GM19463 (cell line): ENCODE measurements around the gene TAF11L12.
"Not testable (repeated sequence)": the region's sequence is repeated elsewhere in the genome, so short reads cannot be mapped to it uniquely, and the experiment has no call there.

Source experiments
- ATAC-seq: cut with Tn5 transposase; IDR thresholded peaks from one replicate; pipeline ENCODE4 v1.9.1; 2021; ENCODE audit warnings: mild to moderate bottlenecking, moderate library complexity; ENCODE audit not compliant: unreplicated experiment

TAF11L12 gene

DNA sequence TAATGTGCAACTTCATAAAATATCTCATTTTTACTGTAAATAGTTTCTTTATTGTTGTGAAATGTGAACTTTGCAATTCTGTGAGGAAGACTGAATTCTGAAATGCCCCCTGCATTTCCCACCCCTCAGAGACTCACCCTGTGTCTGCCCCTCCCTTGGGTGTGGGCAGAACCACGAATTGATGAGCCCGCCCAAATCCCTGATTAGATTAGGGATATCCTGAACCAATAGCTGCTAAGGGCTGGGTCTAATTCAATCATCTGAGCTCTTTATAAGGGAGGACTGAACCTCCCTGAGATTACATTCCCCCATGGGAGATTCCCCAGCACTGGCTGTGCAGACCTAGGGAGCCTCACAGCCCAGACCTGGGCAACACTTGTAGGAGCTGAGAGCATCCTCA lies at the start of gene TAF11L12:
Gene TAF11L12, plus strand, starts transcription at position 301 of the 400 bp plus-strand sequence.
- not testable (repeated sequence) for ATAC-seq

- not testable (repeated sequence) for ATAC-seq
Observed at GRCh38 chr5:17585658-17586057, 24.5 kb upstream of the TAF11L12 start, which contains the start of gene TAF11L7. TSS of gene TAF11L7 (minus strand) at chr5:17585758.

DNA sequence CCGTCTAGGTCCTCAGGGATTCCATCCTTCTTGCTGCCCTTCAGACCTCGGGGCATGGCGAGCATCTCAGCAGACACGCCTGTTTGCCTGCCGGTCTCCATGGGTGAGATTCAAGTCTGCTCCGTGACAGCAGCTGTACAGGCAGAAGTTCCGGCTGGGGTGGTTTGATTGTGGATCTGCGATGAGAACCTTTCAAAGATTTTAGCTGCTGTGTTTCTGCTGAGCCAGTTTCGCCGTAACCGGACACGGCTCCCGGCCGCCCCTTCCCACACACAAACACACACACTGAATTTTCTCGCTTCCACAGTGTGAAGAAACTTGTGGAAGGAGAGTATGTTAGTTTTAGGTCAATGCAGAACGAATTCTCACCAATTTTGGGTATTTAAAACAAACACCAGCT lies 19.3 kb upstream of the TAF11L12 start, which contains the start of gene TAF11L8:
Gene TAF11L8, minus strand, starts transcription at position 101 of the 400 bp plus-strand sequence.
- ATAC-seq = not testable (repeated sequence)

GRCh38 chr5:17594255-17594654 lies 15.9 kb upstream of the TAF11L12 start, which contains the start of gene TAF11L9:
TSS of gene TAF11L9 (minus strand) at chr5:17594394.
- not testable (repeated sequence) for ATAC-seq

- not testable (repeated sequence) for ATAC-seq
Observed at GRCh38 chr5:17597728-17598127, 12.5 kb upstream of the TAF11L12 start, which contains the start of gene TAF11L10. TSS of gene TAF11L10 (minus strand) at chr5:17597828.

GRCh38 chr5:17603880-17604279 lies 6.3 kb upstream of the TAF11L12 start, which contains the start of gene TAF11L11:
TSS of gene TAF11L11 (plus strand) at chr5:17604183.
- not testable (repeated sequence) for ATAC-seq

- ATAC-seq = no peak
Observed at GRCh38 chr5:17604951-17605350, 5.2 kb upstream of the TAF11L12 start.

DNA sequence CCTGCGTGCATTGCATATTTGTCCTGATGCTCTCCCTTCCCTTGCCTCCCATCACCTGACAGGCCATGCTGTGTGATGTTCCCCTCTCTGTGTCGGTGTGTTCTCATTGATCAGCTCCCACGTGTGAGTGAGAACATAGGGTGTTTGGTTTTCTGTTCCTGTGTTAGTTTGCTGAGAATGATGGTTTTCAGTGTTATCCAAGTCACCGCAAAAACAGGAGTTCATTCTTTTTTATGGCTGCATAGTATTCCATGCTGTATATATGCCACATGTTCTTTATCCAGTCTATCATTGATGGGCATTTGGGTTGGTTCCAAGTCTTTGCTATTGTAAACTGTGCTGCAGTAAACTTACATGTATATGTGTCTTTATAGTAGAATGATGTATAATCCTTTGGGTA lies 2.7 kb upstream of the TAF11L12 start:
- ATAC-seq = not testable (repeated sequence)

DNA sequence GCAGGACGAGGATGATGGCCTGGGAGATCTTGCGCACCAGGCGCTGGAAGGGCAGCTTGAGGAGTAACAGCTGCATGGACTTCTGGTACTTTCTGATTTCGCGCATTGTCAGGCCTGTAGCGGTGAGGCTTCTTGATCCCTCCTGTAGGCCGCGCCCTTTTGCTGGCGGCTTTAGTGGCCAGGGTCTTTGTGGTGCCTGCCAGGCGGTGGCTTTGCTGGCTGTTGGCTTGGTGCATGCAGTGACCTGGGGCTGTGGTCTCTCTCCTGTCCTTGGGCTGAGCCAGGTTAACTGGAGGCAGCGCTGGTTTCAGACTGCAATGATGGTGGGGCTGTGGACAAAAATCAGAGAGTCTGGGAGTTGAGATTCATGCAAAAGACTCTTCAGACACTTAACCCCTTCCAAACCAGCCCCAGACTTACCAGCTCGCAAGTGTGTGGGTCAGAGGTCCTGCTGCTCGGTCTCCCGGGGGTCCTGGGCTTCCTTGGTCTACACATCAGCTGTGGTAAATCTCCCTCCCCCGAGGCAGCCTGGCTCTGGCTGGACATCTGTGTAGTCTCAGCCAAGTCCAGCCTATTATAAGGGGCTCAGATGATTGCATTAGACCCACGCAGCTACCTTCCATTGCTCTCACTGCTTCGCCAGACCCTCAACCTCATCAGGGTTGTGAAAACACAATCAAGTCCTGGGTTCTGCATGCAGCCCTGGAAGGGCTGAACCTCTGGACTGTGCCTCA lies 4.8 kb downstream of the TAF11L12 start:
- ATAC-seq = no peak

DNA sequence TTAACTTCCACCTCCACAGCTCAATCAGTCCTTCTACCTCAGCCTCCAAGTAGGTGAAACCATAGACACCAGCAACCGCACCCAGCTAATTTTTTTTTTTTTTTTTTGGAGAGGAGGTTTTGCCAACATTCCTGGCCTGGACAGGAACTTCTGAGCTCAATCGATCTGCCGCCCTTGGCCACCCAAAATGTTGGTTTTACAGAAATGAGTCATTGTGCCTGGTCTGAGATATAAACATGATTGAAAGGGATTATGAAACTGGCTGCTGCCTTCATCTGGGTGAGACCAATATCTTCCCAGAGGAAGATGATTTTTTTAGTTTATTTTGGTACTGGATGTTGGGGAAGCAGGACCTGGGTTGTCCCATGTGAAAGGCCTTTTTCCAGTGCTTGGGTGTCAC lies 9.2 kb downstream of the TAF11L12 start:
- ATAC-seq = no peak

DNA sequence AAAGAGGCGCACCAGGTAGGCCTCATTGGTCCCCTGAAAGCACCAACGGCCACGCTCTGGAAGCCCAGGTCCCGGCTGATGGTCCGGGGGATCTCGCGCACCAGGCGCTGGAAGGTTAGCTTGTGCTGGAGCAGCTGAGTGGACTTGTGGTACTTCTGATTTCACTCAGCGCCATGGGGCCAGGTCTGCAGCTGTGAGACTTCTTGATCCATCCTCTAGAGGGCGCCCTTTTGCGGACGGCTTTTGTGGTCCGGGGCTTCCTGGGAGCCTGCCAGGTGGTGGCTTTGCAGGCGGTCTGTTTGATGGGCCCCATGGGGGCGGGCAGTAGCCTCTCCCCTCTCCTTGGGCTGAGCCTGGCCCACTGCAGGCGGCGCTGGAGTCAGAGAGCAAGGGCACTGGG lies 10.4 kb downstream of the TAF11L12 start:
- ATAC-seq = no peak

DNA sequence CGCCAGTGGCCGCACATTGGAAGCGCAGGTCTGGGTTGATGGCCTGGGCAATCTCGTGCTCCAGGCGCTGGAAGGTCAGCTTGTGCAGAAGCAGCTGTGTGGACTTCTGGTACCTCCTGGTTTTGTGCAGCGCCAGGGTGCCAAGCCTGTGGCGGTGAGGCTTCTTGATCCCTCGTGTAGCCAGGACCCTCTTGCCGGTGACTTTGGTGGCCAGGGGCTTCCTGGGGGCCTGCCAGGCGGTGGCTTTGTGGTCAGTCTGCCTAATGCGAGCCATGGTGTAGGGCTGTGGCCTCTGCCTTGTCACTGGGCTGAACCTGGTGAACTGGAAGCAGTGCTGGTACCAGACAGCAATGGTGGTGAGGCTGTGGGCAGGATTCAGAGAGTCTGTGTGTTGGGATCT lies 15.5 kb downstream of the TAF11L12 start:
- ATAC-seq = no peak

DNA sequence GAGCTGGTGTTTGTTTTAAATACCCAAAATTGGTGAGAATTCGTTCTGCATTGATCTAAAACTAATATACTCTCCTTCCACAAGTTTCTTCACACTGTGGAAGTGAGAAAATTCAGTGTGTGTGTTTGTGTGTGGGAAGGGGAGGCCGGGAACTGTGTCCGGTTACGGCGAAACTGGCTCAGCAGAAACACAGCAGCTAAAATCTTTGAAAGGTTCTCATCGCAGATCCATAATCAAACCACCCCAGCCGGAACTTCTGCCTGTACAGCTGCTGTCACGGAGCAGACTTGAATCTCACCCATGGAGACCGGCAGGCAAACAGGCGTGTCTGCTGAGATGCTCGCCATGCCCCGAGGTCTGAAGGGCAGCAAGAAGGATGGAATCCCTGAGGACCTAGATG lies 21.6 kb downstream of the TAF11L12 start, which contains the start of gene TAF11L13:
Gene TAF11L13, plus strand, starts transcription at position 301 of the 400 bp plus-strand sequence.
- not testable (repeated sequence) for ATAC-seq

- ATAC-seq = no peak
Observed at GRCh38 chr5:17634160-17634559, 24.0 kb downstream of the TAF11L12 start, which contains the start of gene TAF11L14. TSS of gene TAF11L14 (plus strand) at chr5:17634460.

DNA sequence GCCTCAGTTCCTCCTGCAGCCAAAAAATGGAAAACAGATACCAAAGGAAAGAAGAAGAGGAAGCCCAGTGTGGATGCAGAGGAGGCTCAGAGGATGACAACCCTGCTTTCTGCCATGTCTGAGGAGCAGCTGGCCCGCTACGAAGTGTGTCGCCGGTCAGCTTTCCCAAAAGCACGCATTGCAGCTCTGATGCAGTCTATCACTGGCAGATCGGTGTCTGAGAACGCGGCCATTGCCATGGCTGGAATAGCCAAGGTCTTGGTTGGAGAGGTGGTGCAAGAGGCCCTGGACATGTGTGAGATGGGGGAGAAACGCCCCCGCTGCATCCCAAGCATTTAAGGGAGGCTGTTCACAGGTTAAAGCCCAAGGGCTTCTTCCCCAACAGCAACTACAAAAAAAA lies 39.0 kb downstream of the TAF11L12 start:
- not testable (repeated sequence) for ATAC-seq

- not testable (repeated sequence) for ATAC-seq
Observed at GRCh38 chr5:17655201-17655759, 45.1 kb downstream of the TAF11L12 start.

- no peak for ATAC-seq
Observed at GRCh38 chr5:17655921-17656320, 45.7 kb downstream of the TAF11L12 start.
